Measurements from ENCODE around the gene TCAP.

Gene TCAP

GRCh38 chr17:39626171-39627046 lies 38.7 kb upstream of the TCAP start, which contains the start of gene PPP1R1B:
Gene PPP1R1B, plus strand, starts transcription at chr17:39626952. Its CDS starts 441 bp downstream, at chr17:39627393.
- TF ChIP-seq, protein P1, sequence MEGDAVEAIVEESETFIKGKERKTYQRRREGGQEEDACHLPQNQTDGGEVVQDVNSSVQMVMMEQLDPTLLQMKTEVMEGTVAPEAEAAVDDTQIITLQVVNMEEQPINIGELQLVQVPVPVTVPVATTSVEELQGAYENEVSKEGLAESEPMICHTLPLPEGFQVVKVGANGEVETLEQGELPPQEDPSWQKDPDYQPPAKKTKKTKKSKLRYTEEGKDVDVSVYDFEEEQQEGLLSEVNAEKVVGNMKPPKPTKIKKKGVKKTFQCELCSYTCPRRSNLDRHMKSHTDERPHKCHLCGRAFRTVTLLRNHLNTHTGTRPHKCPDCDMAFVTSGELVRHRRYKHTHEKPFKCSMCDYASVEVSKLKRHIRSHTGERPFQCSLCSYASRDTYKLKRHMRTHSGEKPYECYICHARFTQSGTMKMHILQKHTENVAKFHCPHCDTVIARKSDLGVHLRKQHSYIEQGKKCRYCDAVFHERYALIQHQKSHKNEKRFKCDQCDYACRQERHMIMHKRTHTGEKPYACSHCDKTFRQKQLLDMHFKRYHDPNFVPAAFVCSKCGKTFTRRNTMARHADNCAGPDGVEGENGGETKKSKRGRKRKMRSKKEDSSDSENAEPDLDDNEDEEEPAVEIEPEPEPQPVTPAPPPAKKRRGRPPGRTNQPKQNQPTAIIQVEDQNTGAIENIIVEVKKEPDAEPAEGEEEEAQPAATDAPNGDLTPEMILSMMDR (IDR thresholded peaks at IDR 0.05; ENCODE audit: insufficient read depth, missing control alignments) = no peak
- DNase-seq (ENCODE audit: insufficient read length, low spot score) = no peak
- FAIRE-seq = no peak

- DNase-seq (ENCODE audit: insufficient read length, low spot score) (no peak), FAIRE-seq (no peak)
- TF ChIP-seq, protein P1 (IDR thresholded peaks at IDR 0.05; ENCODE audit: insufficient read depth, missing control alignments) = no peak
Observed at GRCh38 chr17:39627047-39627711, 38.0 kb upstream of the TCAP start.

- TF ChIP-seq, protein P1 (IDR thresholded peaks at IDR 0.05; ENCODE audit: insufficient read depth, missing control alignments) = no peak
- DNase-seq (ENCODE audit: insufficient read length, low spot score) (no peak), FAIRE-seq (no peak)
Observed at GRCh38 chr17:39627712-39628516, 37.2 kb upstream of the TCAP start.

- DNase-seq (ENCODE audit: insufficient read length, low spot score) (no peak), FAIRE-seq (no peak)
- TF ChIP-seq, protein P1 (IDR thresholded peaks at IDR 0.05; ENCODE audit: insufficient read depth, missing control alignments) = no peak
Observed at GRCh38 chr17:39628655-39629493, 36.3 kb upstream of the TCAP start.

GRCh38 chr17:39629494-39629880 lies 35.7 kb upstream of the TCAP start:
- FAIRE-seq (no peak), DNase-seq (ENCODE audit: insufficient read length, low spot score) (no peak)
- TF ChIP-seq, protein P1 (IDR thresholded peaks at IDR 0.05; ENCODE audit: insufficient read depth, missing control alignments) = no peak

- FAIRE-seq (no peak), DNase-seq (ENCODE audit: insufficient read length, low spot score) (no peak)
- TF ChIP-seq, protein P1 (IDR thresholded peaks at IDR 0.05; ENCODE audit: insufficient read depth, missing control alignments) = no peak
Observed at GRCh38 chr17:39629898-39630297, 35.3 kb upstream of the TCAP start.
